Stimulated activated CD8-positive, alpha-beta memory T cell treated with anti-CD3 and anti-CD28 coated beads, Interleukin-2, amount 100 ng/mL, for 48 hours (primary cell): Measurements from ENCODE around the gene MRFAP1.
"Not testable (repeated sequence)": the region's sequence is repeated elsewhere in the genome, so short reads cannot be mapped to it uniquely, and the experiment has no call there.

Experiments
- DNase-seq, 2 donors: peaks; one replicate each; pipeline ENCODE4 v3.0.0-alpha.2; 2020; ENCODE audit warnings: low read depth in 2 of 2

Gene MRFAP1

GRCh38 chr4:6634746-6635145, 5.7 kb upstream of the MRFAP1 start:
- DNase-seq, result no peak

GRCh38 chr4:6639137-6639680, 1.3 kb upstream of the MRFAP1 start:
- DNase-seq, result no peak

GRCh38 chr4:6641164-6641970, 882 bp downstream of the MRFAP1 start:
- no peak for DNase-seq

- no peak for DNase-seq
Observed at GRCh38 chr4:6641971-6642320, 1.5 kb downstream of the MRFAP1 start.

GRCh38 chr4:6643141-6643847, 2.8 kb downstream of the MRFAP1 start:
- DNase-seq, result no peak

GRCh38 chr4:6644792-6645530, 4.5 kb downstream of the MRFAP1 start:
- no peak for DNase-seq

- no peak for DNase-seq
Observed at GRCh38 chr4:6647169-6647568, 6.7 kb downstream of the MRFAP1 start.

GRCh38 chr4:6647582-6648230, 7.2 kb downstream of the MRFAP1 start:
- no peak for DNase-seq

- no peak for DNase-seq
Observed at GRCh38 chr4:6649216-6649615, 8.7 kb downstream of the MRFAP1 start.

GRCh38 chr4:6654211-6654610, 13.7 kb downstream of the MRFAP1 start:
- not testable (repeated sequence) for DNase-seq

- DNase-seq, result not testable (repeated sequence)
Observed at GRCh38 chr4:6655291-6655690, 14.8 kb downstream of the MRFAP1 start.

- no peak for DNase-seq
Observed at GRCh38 chr4:6655924-6656323, 15.4 kb downstream of the MRFAP1 start.

GRCh38 chr4:6657242-6658208, 17.0 kb downstream of the MRFAP1 start:
- DNase-seq, result no peak

GRCh38 chr4:6658209-6658595, 17.7 kb downstream of the MRFAP1 start:
- DNase-seq, result no peak

GRCh38 chr4:6658597-6659075, 18.2 kb downstream of the MRFAP1 start:
- no peak for DNase-seq

GRCh38 chr4:6659897-6660296, 19.4 kb downstream of the MRFAP1 start:
- no peak for DNase-seq

- DNase-seq, result no peak
Observed at GRCh38 chr4:6660430-6660829, 19.9 kb downstream of the MRFAP1 start.

GRCh38 chr4:6662591-6662990, 22.1 kb downstream of the MRFAP1 start:
- no peak for DNase-seq

GRCh38 chr4:6663596-6664393, 23.3 kb downstream of the MRFAP1 start:
- DNase-seq, result no peak

- no peak for DNase-seq
Observed at GRCh38 chr4:6665320-6665654, 24.8 kb downstream of the MRFAP1 start.
